Thymus (tissue), 11 donors: ENCODE results near the gene COMTD1. TPM values are rescaled to one million over a fixed set of nuclear protein-coding genes. Genes with fewer than 3 reads are reported as not detected.

Experiments used
- DNase-seq, 9 donors: peaks; one replicate each; pipeline ENCODE4 v3.0.0-alpha.2; 2013; ENCODE audit warnings: low spot score in 9 of 9, low read depth in 6 of 9, missing footprints in 1 of 9
- H3K27ac ChIP-seq, 2 donors: one replicate each; pipeline ENCODE4 v1.5.1; 2013; ENCODE audit warnings: control low read depth in 1 of 2, low read depth in 1 of 2, low read length in 1 of 2, mild to moderate bottlenecking in 1 of 2, moderate library complexity in 1 of 2
- H3K27me3 ChIP-seq, 2 donors: one replicate each; pipeline ENCODE4 v1.5.1; 2013; ENCODE audit warnings: low read length in 1 of 2; ENCODE audit not compliant: control insufficient read depth in 2 of 2, insufficient read depth in 1 of 2
- H3K36me3 ChIP-seq, 2 donors: one replicate each; pipeline ENCODE4 v1.5.1; 2013; ENCODE audit warnings: low read length in 1 of 2, mild to moderate bottlenecking in 1 of 2, moderate library complexity in 1 of 2; ENCODE audit not compliant: control insufficient read depth in 2 of 2, insufficient read depth in 2 of 2
- H3K4me1 ChIP-seq, 2 donors: one replicate each; pipeline ENCODE4 v1.5.1; 2013; ENCODE audit warnings: low read length in 2 of 2; ENCODE audit not compliant: control insufficient read depth in 2 of 2, insufficient read depth in 2 of 2
- H3K4me3 ChIP-seq, 2 donors: one replicate each; pipeline ENCODE4 v1.5.1; 2013; ENCODE audit warnings: low read length in 2 of 2, control low read depth in 1 of 2, mild to moderate bottlenecking in 1 of 2
- H3K9me3 ChIP-seq, 2 donors: one replicate each; pipeline ENCODE4 v1.5.1; 2013; ENCODE audit warnings: low read length in 1 of 2, mild to moderate bottlenecking in 1 of 2; ENCODE audit not compliant: control insufficient read depth in 2 of 2, insufficient read depth in 1 of 2
- WGBS: extraction: QIAGEN DNeasy Blood & Tissue Kit; methylation state at CpG from one replicate; pipeline ENCODE4 v1.1.7; 2013; 5-methylcytosine and 5-hydroxymethylcytosine counted together
- polyA plus RNA-seq: library from polyadenylated mRNA; stranded (reverse); fragments of 200-250 nt; gene quantifications from one replicate; pipeline ENCODE4 v1.2.3, GENCODE V29; 2013
- total RNA-seq: library from RNA; stranded (reverse); fragments of 120-200 nt; gene quantifications from one replicate; pipeline ENCODE4 v1.2.4, GENCODE V29; 2013
- donor health status: healthy.

COMTD1 gene
- total and polyA plus RNA-seq, 2 donors: 11.8 to 40.7 TPM

DNA sequence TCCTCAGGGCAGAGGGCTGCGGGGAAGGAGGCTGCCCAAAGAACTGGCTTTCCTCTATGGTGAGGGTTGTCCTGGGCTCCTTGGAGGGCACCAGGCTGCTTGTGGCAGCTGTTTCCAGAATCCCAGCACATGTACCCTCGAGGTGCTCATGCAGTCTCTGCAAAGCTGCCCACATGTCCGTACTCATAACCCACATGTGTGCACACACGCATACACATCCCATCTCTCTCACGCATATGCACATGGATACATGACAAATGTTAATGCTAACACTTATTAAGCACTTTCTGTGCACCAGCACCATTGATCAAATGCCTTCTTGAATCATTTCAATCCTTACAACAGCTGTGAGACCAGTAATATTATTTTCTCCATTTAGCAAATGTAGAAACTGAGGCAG lies 36.3 kb upstream of the COMTD1 start:
- H3K4me1 ChIP-seq: no peaks in the 10 kb centered on the region
- H3K27ac ChIP-seq: no peak overlapping the region
- H3K9me3 ChIP-seq: no peaks in the 10 kb centered on the region
- 97% methylated on average over 5 of the region's 5 CpGs for WGBS
- H3K4me3 ChIP-seq: no peak overlapping the region
- H3K36me3 ChIP-seq: no peaks in the 10 kb centered on the region
- peaks cover 0 to 11% of the 10 kb centered on the region in 2 donors for H3K27me3 ChIP-seq
- DNase-seq: no peak

DNA sequence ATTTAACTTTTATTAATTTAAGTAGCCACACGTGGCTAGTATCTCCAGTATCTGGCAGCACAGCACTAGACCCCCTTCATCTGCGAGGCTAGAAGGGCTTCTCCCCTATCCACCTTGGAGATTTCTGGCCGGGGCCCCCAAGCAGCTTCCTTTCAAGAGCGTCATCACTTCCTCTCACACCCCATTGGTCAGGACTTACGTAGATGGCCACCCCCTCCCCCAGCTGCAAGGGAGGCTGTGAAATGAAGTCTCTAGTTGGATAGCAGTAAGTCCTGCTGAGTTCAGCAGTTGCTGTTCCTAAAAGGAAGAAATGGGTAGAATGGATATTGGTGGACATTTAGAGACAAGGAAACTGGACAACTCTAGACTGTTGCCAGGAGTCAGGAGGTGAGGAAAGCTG lies 33.8 kb upstream of the COMTD1 start:
- no peak overlapping the region for H3K4me3 ChIP-seq
- H3K27me3 ChIP-seq: no peaks in the 10 kb centered on the region
- 88% methylated on average over 5 of the region's 5 CpGs for WGBS
- H3K36me3 ChIP-seq: no peaks in the 10 kb centered on the region
- no peaks in the 10 kb centered on the region for H3K9me3 ChIP-seq
- no peak for DNase-seq
- H3K27ac ChIP-seq: no peak overlapping the region
- H3K4me1 ChIP-seq: no peaks in the 10 kb centered on the region

DNA sequence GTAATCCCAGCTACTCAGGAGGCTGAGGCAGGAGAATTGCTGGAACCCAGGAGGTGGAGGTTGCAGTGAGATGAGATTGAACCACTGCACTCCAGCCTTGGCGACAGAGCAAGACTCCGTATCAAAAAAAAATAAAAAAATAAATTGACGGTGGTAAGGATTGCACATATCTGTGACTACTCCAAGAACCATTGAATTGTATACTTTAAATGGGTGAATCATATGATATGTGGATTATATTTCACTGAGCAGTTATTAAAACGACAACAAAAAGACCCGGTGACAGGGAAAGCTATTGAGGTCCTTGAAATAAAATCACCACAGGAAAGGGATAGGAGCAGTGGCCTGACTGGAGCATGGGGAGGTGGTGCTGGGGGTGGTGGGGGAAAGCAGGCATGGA lies 31.2 kb upstream of the COMTD1 start:
- Histone ChIP-seq H3K9me3 (no peaks in the 10 kb centered on the region), H3K4me3 (no peak overlapping the region)

DNA sequence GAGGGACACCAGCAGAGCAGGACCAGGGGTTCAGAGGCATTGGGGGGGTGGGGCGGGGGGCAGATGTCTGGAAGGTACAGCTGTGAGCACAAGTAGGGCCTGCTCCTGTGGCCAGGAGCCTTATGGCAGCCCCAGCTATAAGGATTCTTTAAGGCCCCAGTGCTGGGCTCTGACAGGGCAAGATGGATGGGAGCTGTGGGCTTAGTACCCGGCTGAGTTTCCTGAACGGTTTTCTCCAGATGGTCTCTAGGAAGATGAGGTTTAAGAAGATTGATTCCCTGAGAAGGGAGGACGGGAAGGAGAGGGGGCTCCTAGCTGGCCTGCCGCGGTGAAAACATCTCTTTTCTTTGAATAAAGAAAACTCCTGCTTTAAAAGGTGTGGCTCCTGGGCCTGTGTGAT lies 30.1 kb upstream of the COMTD1 start:
- H3K9me3 ChIP-seq: no peaks in the 10 kb centered on the region
- H3K36me3 ChIP-seq: no peaks in the 10 kb centered on the region
- H3K4me1 ChIP-seq: no peaks in the 10 kb centered on the region
- H3K27ac ChIP-seq: no peak overlapping the region
- no peak for DNase-seq
- H3K27me3 ChIP-seq: no peaks in the 10 kb centered on the region
- 43% methylated on average over 6 of the region's 6 CpGs for WGBS
- no peak overlapping the region for H3K4me3 ChIP-seq

More for the DNA sequence above, 31.2 kb upstream of the COMTD1 start:
- Histone ChIP-seq H3K27ac (no peak overlapping the region), H3K36me3 (no peaks in the 10 kb centered on the region), H3K4me1 (no peaks in the 10 kb centered on the region), H3K27me3 (no peaks in the 10 kb centered on the region)
- no peak for DNase-seq
- 95% methylated on average over 5 of the region's 5 CpGs for WGBS

DNA sequence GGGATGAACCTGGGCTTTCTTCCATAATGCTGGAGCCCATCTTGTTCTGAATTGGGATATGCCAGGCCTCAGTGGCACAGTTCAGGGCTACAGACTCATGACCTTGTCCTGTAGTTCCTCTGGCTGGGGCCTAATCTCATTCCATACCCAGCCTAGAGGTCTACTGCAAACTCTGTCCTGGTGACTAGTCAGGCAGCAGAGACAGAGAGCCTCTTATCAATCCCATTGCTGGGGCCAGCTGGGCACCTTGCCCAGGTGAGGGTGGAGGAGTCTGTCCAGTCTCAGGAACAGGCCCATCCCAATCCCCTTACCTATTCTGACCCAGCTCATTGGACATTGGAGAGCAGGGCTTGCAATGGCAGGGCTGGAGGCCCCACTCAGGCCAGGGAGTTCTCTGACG lies 28.0 kb upstream of the COMTD1 start:
- Histone ChIP-seq H3K27ac (no peak overlapping the region), H3K27me3 (no peaks in the 10 kb centered on the region), H3K9me3 (no peaks in the 10 kb centered on the region), H3K4me3 (no peak overlapping the region), H3K4me1 (no peaks in the 10 kb centered on the region), H3K36me3 (no peaks in the 10 kb centered on the region)
- DNase-seq: no peak
- WGBS: 100% methylated on average over 1 of the region's 1 CpG

GRCh38 chr10:75261813-75262705 lies 26.3 kb upstream of the COMTD1 start:
- no peaks in the 10 kb centered on the region for H3K27me3 ChIP-seq
- no peaks in the 10 kb centered on the region for H3K9me3 ChIP-seq
- no peaks in the 10 kb centered on the region for H3K36me3 ChIP-seq
- H3K4me1 ChIP-seq: no peaks in the 10 kb centered on the region
- DNase-seq: no peak
- 94% methylated on average over 25 of the region's 25 CpGs for WGBS
- no peak overlapping the region for H3K27ac ChIP-seq
- no peak overlapping the region for H3K4me3 ChIP-seq

DNA sequence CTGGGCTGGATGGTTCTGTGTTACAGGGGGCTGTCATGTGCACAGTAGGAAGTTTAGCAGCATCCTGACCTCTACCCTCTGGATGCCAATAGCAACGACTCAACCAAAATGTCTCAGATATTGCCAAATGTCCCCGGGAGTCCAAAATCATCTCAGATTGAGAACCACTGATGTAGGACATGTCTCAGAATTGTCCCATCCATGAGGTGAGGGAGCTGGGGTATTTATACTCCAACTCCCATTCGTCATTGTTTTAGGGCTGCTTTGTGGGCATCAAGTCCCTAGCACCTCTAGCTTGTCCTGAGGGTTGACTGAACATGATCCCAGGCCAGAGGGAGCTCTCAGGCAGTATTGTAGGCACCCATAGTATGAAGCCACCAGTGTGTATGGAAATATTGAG lies 25.2 kb upstream of the COMTD1 start:
- Histone ChIP-seq H3K27ac (no peak overlapping the region), H3K9me3 (no peaks in the 10 kb centered on the region), H3K4me1 (no peaks in the 10 kb centered on the region), H3K27me3 (no peaks in the 10 kb centered on the region), H3K36me3 (no peaks in the 10 kb centered on the region), H3K4me3 (no peak overlapping the region)
- WGBS: 65% methylated on average over 3 of the region's 3 CpGs
- DNase-seq: no peak

DNA sequence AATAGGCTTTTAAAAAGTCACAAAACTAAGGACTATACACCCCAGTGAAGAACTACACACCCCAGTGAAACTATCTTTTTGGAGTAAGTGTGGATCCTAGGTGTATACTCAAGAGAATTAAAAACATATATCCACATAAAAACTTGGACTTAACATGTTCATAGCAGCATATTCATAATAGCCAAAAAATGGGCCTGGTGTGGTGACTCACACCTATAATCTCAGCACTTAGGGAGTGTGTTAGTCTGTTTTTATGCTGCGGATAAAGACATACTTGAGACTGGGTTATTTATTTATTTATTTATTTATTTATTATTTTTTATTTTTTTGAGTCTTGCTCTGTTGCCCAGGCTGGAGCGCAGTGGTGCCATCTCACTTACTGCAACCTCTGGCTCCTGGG lies 19.0 kb upstream of the COMTD1 start:
- Histone ChIP-seq H3K27ac (no peak overlapping the region), H3K27me3 (no peaks in the 10 kb centered on the region), H3K4me1 (no peaks in the 10 kb centered on the region), H3K9me3 (peaks cover 2 to 6% of the 10 kb centered on the region in 2 donors), H3K36me3 (no peaks in the 10 kb centered on the region), H3K4me3 (no peak overlapping the region)
- WGBS: 96% methylated on average over 2 of the region's 2 CpGs
- no peak for DNase-seq

DNA sequence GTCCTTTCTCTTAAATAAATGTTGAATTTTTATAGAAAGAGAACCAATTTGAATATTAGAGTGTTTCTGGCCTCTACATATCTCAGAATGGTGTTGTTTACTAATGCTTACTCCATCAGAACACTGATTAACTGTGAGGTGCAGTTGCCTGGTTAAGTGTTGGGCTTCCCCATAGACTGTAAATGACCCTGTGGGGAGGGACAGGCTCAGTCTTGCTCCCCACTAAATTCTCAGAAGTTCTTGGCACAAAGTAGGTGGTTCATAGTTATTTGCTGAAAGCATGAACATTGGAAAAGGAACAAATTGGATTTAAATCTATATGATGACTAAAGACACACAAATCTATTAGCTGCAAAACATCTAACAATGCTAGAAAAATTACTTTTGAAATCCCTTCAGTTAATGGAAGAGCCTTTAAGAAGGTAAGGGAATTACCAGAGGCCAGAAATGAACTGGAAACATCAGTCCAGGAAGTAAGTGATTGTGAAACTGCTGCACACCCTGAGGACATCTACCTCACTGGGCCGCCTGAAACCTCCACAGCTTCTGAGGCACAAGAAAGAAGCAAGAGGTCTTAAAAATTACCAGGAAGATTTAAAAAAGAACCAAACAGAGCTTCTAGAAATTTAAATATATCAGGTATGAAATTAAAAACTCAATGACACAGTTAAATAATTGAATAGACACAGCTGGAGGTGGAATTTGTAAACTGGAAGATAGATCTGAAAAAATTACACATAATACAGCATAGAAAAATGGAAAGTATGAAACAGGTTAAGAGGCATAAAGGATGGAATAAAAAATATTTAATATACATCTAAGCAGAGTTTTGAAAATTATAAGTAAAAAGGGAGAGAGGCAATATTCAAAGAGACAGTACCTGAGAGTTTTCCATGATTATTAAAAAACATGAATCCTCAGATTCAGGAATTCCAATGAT lies 17.8 kb upstream of the COMTD1 start:
- Histone ChIP-seq H3K4me3 (no peak overlapping the region), H3K27ac (no peak overlapping the region), H3K9me3 (peaks cover 2 to 6% of the 10 kb centered on the region in 2 donors), H3K27me3 (no peaks in the 10 kb centered on the region), H3K36me3 (no peaks in the 10 kb centered on the region), H3K4me1 (no peaks in the 10 kb centered on the region)
- WGBS: 97% methylated on average over 1 of the region's 1 CpG
- no peak for DNase-seq
